Endothelial cell of hepatic sinusoid (primary cell): ENCODE results near the gene MFSD6.
"Not testable (repeated sequence)": the region's sequence is repeated elsewhere in the genome, so short reads cannot be mapped to it uniquely, and the experiment has no call there.

Experiments used
- in situ Hi-C: cut with HindIII; loops from 2 replicates; pipeline ENCODE4 v1.10.0; 2017; ENCODE audit warnings: low sequenced_read_pairs

The MFSD6 gene

GRCh38 chr2:190404487-190404886 lies 3.7 kb upstream of the MFSD6 start:
- in situ Hi-C loops: no loop called here

GRCh38 chr2:190405070-190405469 lies 3.1 kb upstream of the MFSD6 start:
- in situ Hi-C loops: loop anchor here (5.0 kb wide), 1 partner anchor 47 kb away; no protein-coding TSS in a partner anchor

GRCh38 chr2:190405995-190406394 lies 2.2 kb upstream of the MFSD6 start:
- in situ Hi-C loops: loop anchor here (5.0 kb wide), 1 partner anchor 46 kb away; no protein-coding TSS in a partner anchor

- in situ Hi-C loops: loop anchor here (5.0 kb wide), 1 partner anchor 45 kb away; no protein-coding TSS in a partner anchor
Measured at GRCh38 chr2:190406805-190407204, 1.4 kb upstream of the MFSD6 start.

GRCh38 chr2:190407246-190407661 lies 901 bp upstream of the MFSD6 start:
- in situ Hi-C loops: loop anchor here (5.0 kb wide), 1 partner anchor 45 kb away; no protein-coding TSS in a partner anchor

GRCh38 chr2:190408538-190409271 lies 550 bp downstream of the MFSD6 start:
- in situ Hi-C loops: loop anchor here (5.0 kb wide), 1 partner anchor 44 kb away; no protein-coding TSS in a partner anchor

- in situ Hi-C loops: loop anchor here (5.0 kb wide), 1 partner anchor 43 kb away; no protein-coding TSS in a partner anchor
Measured at GRCh38 chr2:190409616-190410015, 1.5 kb downstream of the MFSD6 start.

GRCh38 chr2:190410166-190410565 lies 2.0 kb downstream of the MFSD6 start:
- in situ Hi-C loops: no loop called here

GRCh38 chr2:190412966-190413365 lies 4.8 kb downstream of the MFSD6 start:
- in situ Hi-C loops: no loop called here

GRCh38 chr2:190413421-190413820 lies 5.3 kb downstream of the MFSD6 start:
- in situ Hi-C loops: no loop called here

GRCh38 chr2:190415251-190415650 lies 7.1 kb downstream of the MFSD6 start:
- in situ Hi-C loops: no loop called here

- in situ Hi-C loops: no loop called here
Measured at GRCh38 chr2:190415794-190416775, 7.9 kb downstream of the MFSD6 start.

GRCh38 chr2:190417045-190417842 lies 9.1 kb downstream of the MFSD6 start:
- in situ Hi-C loops: no loop called here

GRCh38 chr2:190418727-190419126 lies 10.6 kb downstream of the MFSD6 start:
- in situ Hi-C loops: no loop called here

GRCh38 chr2:190420801-190421200 lies 12.6 kb downstream of the MFSD6 start:
- in situ Hi-C loops: no loop called here

- in situ Hi-C loops: no loop called here
Measured at GRCh38 chr2:190425221-190425866, 17.2 kb downstream of the MFSD6 start.

- in situ Hi-C loops: no loop called here
Measured at GRCh38 chr2:190425883-190426658, 17.9 kb downstream of the MFSD6 start.

GRCh38 chr2:190430866-190431265 lies 22.7 kb downstream of the MFSD6 start:
- in situ Hi-C loops: not testable (repeated sequence)

GRCh38 chr2:190431907-190432306 lies 23.8 kb downstream of the MFSD6 start:
- in situ Hi-C loops: no loop called here
